ENCODE measurements around the gene MAGEB3.

DNA sequence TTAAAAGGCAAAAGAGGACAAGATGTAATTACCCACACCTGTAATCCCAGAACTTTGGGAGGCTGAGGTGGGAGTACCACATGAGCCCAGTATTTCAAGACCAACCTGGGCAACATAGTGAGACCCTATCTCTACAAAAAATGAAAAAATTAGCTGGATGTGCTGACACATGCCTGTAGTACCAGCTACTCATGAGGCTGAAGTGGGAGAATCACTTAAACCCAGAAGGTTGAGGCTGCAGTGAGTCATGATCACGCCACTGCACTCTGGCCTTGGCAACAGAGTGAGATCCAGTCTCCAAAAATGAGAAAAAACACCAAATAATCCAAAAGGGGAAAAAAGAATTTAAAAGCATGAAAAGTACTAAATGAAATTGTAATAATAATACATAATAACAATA, 47.9 kb downstream of the MAGEB3 start:
- TF ChIP-seq, protein P1, sequence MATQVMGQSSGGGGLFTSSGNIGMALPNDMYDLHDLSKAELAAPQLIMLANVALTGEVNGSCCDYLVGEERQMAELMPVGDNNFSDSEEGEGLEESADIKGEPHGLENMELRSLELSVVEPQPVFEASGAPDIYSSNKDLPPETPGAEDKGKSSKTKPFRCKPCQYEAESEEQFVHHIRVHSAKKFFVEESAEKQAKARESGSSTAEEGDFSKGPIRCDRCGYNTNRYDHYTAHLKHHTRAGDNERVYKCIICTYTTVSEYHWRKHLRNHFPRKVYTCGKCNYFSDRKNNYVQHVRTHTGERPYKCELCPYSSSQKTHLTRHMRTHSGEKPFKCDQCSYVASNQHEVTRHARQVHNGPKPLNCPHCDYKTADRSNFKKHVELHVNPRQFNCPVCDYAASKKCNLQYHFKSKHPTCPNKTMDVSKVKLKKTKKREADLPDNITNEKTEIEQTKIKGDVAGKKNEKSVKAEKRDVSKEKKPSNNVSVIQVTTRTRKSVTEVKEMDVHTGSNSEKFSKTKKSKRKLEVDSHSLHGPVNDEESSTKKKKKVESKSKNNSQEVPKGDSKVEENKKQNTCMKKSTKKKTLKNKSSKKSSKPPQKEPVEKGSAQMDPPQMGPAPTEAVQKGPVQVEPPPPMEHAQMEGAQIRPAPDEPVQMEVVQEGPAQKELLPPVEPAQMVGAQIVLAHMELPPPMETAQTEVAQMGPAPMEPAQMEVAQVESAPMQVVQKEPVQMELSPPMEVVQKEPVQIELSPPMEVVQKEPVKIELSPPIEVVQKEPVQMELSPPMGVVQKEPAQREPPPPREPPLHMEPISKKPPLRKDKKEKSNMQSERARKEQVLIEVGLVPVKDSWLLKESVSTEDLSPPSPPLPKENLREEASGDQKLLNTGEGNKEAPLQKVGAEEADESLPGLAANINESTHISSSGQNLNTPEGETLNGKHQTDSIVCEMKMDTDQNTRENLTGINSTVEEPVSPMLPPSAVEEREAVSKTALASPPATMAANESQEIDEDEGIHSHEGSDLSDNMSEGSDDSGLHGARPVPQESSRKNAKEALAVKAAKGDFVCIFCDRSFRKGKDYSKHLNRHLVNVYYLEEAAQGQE (IDR thresholded peaks at IDR 0.05): no peak
- TF ChIP-seq CTCF (IDR thresholded peaks at IDR 0.05): no peak
- TF ChIP-seq, protein P2, sequence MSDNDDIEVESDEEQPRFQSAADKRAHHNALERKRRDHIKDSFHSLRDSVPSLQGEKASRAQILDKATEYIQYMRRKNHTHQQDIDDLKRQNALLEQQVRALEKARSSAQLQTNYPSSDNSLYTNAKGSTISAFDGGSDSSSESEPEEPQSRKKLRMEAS (IDR thresholded peaks at IDR 0.05): no peak
- TF ChIP-seq POLR2A (IDR thresholded peaks at IDR 0.05; ENCODE audit: low read length): no peak
- TF ChIP-seq EP300 (IDR thresholded peaks at IDR 0.05): no peak
- no peak for TF ChIP-seq BCL3 (IDR thresholded peaks at IDR 0.05)
- TF ChIP-seq RAD21 (conservative IDR thresholded peaks at IDR 0.05 in 1 of 2, IDR thresholded peaks at IDR 0.05 in 1 of 2): no peak
- no peak for TF ChIP-seq SMC3 (IDR thresholded peaks at IDR 0.05)
- no peak for TF ChIP-seq NR3C1 (IDR thresholded peaks at IDR 0.05)
- TF ChIP-seq POLR2AphosphoS2 (conservative IDR thresholded peaks at IDR 0.05; ENCODE audit: low read length): no peak
- no peak for TF ChIP-seq TP53 (CRISPR knock-in tag; IDR thresholded peaks at IDR 0.05)
